GM12892 (cell line): ENCODE measurements around the gene LEPROT.

Source experiments
- POLR2AphosphoS5 ChIP-seq: IDR thresholded peaks from 2 replicates; pipeline ENCODE4 v1.6.1; 2011; ENCODE audit warnings: low read depth, low read length, control low read depth
- TAF1 ChIP-seq: IDR thresholded peaks from 2 replicates; pipeline ENCODE4 v1.6.1; 2011; ENCODE audit warnings: low read depth, mild to moderate bottlenecking, control low read depth, low read length, borderline replicate concordance

- TF ChIP-seq POLR2AphosphoS5 (no peak), TAF1 (no peak)
These were observed 58.0 kb downstream of the LEPROT start for GRCh38 chr1:65478379-65479026.
